GM19438 (cell line): ENCODE measurements around the gene SLC35B1.
"Not testable (repeated sequence)": the region's sequence is repeated elsewhere in the genome, so short reads cannot be mapped to it uniquely, and the experiment has no call there.

ENCODE experiments used
- ATAC-seq: cut with Tn5 transposase; IDR thresholded peaks from one replicate; pipeline ENCODE4 v1.9.1; 2021; ENCODE audit warnings: low read depth; ENCODE audit not compliant: unreplicated experiment

The SLC35B1 gene

GRCh38 chr17:49734515-49735490 is 27.0 kb upstream of the SLC35B1 start:
- no peak for ATAC-seq

- no peak for ATAC-seq
Observed at GRCh38 chr17:49731435-49731831, 23.7 kb upstream of the SLC35B1 start.

- ATAC-seq: no peak
Observed at GRCh38 chr17:49730785-49731434, 23.1 kb upstream of the SLC35B1 start.

GRCh38 chr17:49730078-49730784 is 22.5 kb upstream of the SLC35B1 start:
- ATAC-seq: no peak

- ATAC-seq: no peak
Observed at GRCh38 chr17:49729069-49729468, 21.3 kb upstream of the SLC35B1 start.

- ATAC-seq: no peak
Observed at GRCh38 chr17:49728425-49728824, 20.7 kb upstream of the SLC35B1 start.

GRCh38 chr17:49727380-49727779 is 19.6 kb upstream of the SLC35B1 start:
- no peak for ATAC-seq

- no peak for ATAC-seq
Observed at GRCh38 chr17:49725452-49726130, 17.8 kb upstream of the SLC35B1 start.

- ATAC-seq: not testable (repeated sequence)
Observed at GRCh38 chr17:49724552-49724951, 16.8 kb upstream of the SLC35B1 start.

- ATAC-seq: no peak
Observed at GRCh38 chr17:49723423-49723822, 15.7 kb upstream of the SLC35B1 start.

GRCh38 chr17:49722066-49722465 is 14.3 kb upstream of the SLC35B1 start:
- ATAC-seq: no peak

GRCh38 chr17:49717371-49717861 is 9.7 kb upstream of the SLC35B1 start:
- no peak for ATAC-seq

- ATAC-seq: no peak
Observed at GRCh38 chr17:49716668-49717364, 9.1 kb upstream of the SLC35B1 start.

- ATAC-seq: no peak
Observed at GRCh38 chr17:49715717-49716279, 8.0 kb upstream of the SLC35B1 start.

- ATAC-seq: no peak
Observed at GRCh38 chr17:49715216-49715615, 7.5 kb upstream of the SLC35B1 start.

- ATAC-seq: no peak
Observed at GRCh38 chr17:49708515-49709183, 885 bp upstream of the SLC35B1 start.

- no peak for ATAC-seq
Observed at GRCh38 chr17:49707246-49707607, 537 bp downstream of the SLC35B1 start.

GRCh38 chr17:49705254-49705653 is 2.5 kb downstream of the SLC35B1 start:
- no peak for ATAC-seq
